K562 (cell line): ENCODE measurements around the gene DHCR7. TPM values are rescaled to one million over a fixed set of nuclear protein-coding genes. Genes with fewer than 3 reads are reported as not detected.

ENCODE experiments used
- ATAC-seq: fragments of 200-7000 bp; cut with Tn5 transposase; 3 replicates; pipeline ENCODE4 v1.9.1; 2020; ENCODE audit warnings: moderate library complexity
- BruUV-seq: library from RNA; stranded (reverse); fragments of 400-500 nt; replicated peaks from 2 replicates; lab custom pipeline; 2021; lab: Mats Ljungman, UMichigan
- CTCF ChIA-PET: fragments of 300-600 bp; formaldehyde crosslinking; extraction: SDS; loops from one replicate; lab custom pipeline; 2021; ENCODE audit warnings: low intra/inter-chr PET ratio; lab: Yijun Ruan, JAX
- POLR2A ChIA-PET: fragments of 300-600, 350-650 bp; sonication (Branson Sonifier 250); formaldehyde crosslinking; extraction: SDS; loops from one replicate; lab custom pipeline; 2021; ENCODE audit warnings: antibody characterized with exemption, inconsistent platforms; lab: Yijun Ruan, JAX
- DNase-seq, 4 experiments: peaks; one replicate each; pipeline versions ENCODE4 v3.0.0 to v3.0.0-alpha.2; 2011 to 2018; ENCODE audit warnings: low spot score in 3 of 4, mixed read lengths in 3 of 4; ENCODE audit errors: extremely low read depth in 1 of 4
- FAIRE-seq: peaks from 2 replicates; lab custom pipeline; 2011; peaks lifted over from hg19 to GRCh38; lab: Jason Lieb, UNC
- H2AFZ ChIP-seq: 2 replicates; pipeline ENCODE4 v1.6.0; 2011; ENCODE audit warnings: low read depth, low read length, control low read depth, inconsistent platforms
- H3K27ac ChIP-seq: fragments of 200-600 bp; 3 replicates; pipeline ENCODE4 v1.8.0; 2011; ENCODE audit warnings: low read depth, mild to moderate bottlenecking, control low read depth, inconsistent platforms, low read length, moderate library complexity, mixed read lengths; ENCODE audit errors: extremely low read depth
- H3K27me3 ChIP-seq, 2 experiments: fragments of 300-600 bp in 1 of 2; 2 replicates in 1 of 2; 3 replicates in 1 of 2; pipeline versions ENCODE4 v1.6.0 to v1.8.0; 2011; ENCODE audit warnings: inconsistent platforms in 2 of 2, low read length in 2 of 2, mild to moderate bottlenecking in 1 of 2, mixed read lengths in 1 of 2, moderate library complexity in 1 of 2; ENCODE audit not compliant: control insufficient read depth in 2 of 2, insufficient read depth in 2 of 2
- H3K36me3 ChIP-seq: fragments of 300-600 bp; 3 replicates; pipeline ENCODE4 v1.8.0; 2011; ENCODE audit warnings: mild to moderate bottlenecking, low read length, inconsistent platforms; ENCODE audit not compliant: control insufficient read depth, insufficient read depth
- H3K4me1 ChIP-seq, 2 experiments: fragments of 200-600 bp in 1 of 2; replicated peaks in 1 of 2; 2 replicates in 1 of 2; 3 replicates in 1 of 2; pipeline versions ENCODE4 v1.5.1 to v1.8.0; 2011; ENCODE audit warnings: inconsistent platforms in 2 of 2, low read length in 2 of 2, mild to moderate bottlenecking in 1 of 2, mixed read lengths in 1 of 2, moderate library complexity in 1 of 2; ENCODE audit not compliant: control insufficient read depth in 2 of 2, insufficient read depth in 2 of 2
- H3K4me2 ChIP-seq: 2 replicates; pipeline ENCODE4 v1.6.1; 2011; ENCODE audit warnings: low read length, control low read depth, inconsistent platforms, mixed read lengths; ENCODE audit not compliant: insufficient read depth
- H3K4me3 ChIP-seq: fragments of 200-600 bp; sonication (generic), shearing (Covaris generic); 2 replicates; pipeline ENCODE4 v1.5.1; 2016; ENCODE audit warnings: control low read depth, inconsistent platforms
- H3K79me2 ChIP-seq: fragments of 200-600 bp; 3 replicates; pipeline ENCODE4 v1.8.0; 2011; ENCODE audit warnings: low read length, inconsistent platforms; ENCODE audit not compliant: control insufficient read depth, insufficient read depth
- H3K9ac ChIP-seq, 2 experiments: 2 replicates each; pipeline versions ENCODE4 v1.6.0 to v1.6.1; 2011; ENCODE audit warnings: low read depth in 2 of 2, low read length in 2 of 2, control low read depth in 1 of 2, inconsistent platforms in 1 of 2, mild to moderate bottlenecking in 1 of 2, mixed read lengths in 1 of 2; ENCODE audit not compliant: insufficient read depth in 1 of 2
- H3K9me1 ChIP-seq: one replicate; pipeline ENCODE4 v1.6.0; 2011; ENCODE audit warnings: inconsistent platforms, mild to moderate bottlenecking, low read length, moderate library complexity; ENCODE audit not compliant: control insufficient read depth, insufficient read depth
- H3K9me3 ChIP-seq: replicated peaks from 2 replicates; pipeline ENCODE4 v1.5.1; 2011; ENCODE audit warnings: low read depth, low read length, inconsistent platforms; ENCODE audit not compliant: control insufficient read depth, insufficient read depth
- H4K20me1 ChIP-seq: replicated peaks from 2 replicates; pipeline ENCODE4 v1.6.1; 2011; ENCODE audit warnings: low read length, inconsistent platforms, mixed read lengths; ENCODE audit not compliant: control insufficient read depth, insufficient read depth
- CHD1 ChIP-seq: fragments of 200-600 bp; sonication (generic); IDR thresholded peaks from one replicate; pipeline ENCODE4 v1.6.1; 2012; ENCODE audit warnings: mild to moderate bottlenecking, moderate library complexity, low read length, inconsistent platforms
- EP300 ChIP-seq: IDR thresholded peaks from 2 replicates; pipeline ENCODE4 v1.6.1; 2012; ENCODE audit warnings: low read length, improper control_type of control experiment
- HLTF ChIP-seq: fragments of 450-650 bp; IDR thresholded peaks from 2 replicates; pipeline ENCODE4 v1.6.1; 2016
- LEF1 ChIP-seq: fragments of 450-650 bp; IDR thresholded peaks from 2 replicates; pipeline ENCODE4 v1.6.1; 2016; ENCODE audit warnings: mild to moderate bottlenecking
- PHTF2 ChIP-seq: fragments of 250-450 bp; sonication (Bioruptor Pico); IDR thresholded peaks from 2 replicates; pipeline ENCODE4 v1.5.0; 2021; ENCODE audit warnings: mild to moderate bottlenecking
- SIX5 ChIP-seq, 2 experiments: IDR thresholded peaks; 2 replicates each; pipeline ENCODE4 v1.6.1; 2011; ENCODE audit warnings: low read length in 2 of 2, borderline replicate concordance in 1 of 2, low read depth in 1 of 2, mild to moderate bottlenecking in 1 of 2, moderate library complexity in 1 of 2; ENCODE audit not compliant: insufficient read depth in 1 of 2
- STAT6 ChIP-seq: sonication (generic); formaldehyde crosslinking; IDR thresholded peaks from 2 replicates; pipeline ENCODE4 v1.8.1; 2023; ENCODE audit warnings: mild to moderate bottlenecking, missing genetic modification reagents
- ZKSCAN1 ChIP-seq: fragments of 150-350 bp; IDR thresholded peaks from 2 replicates; pipeline ENCODE4 v1.6.1; 2016; ENCODE audit warnings: low read depth, low read length
- WGBS: fragments of 100-300 bp; shearing (Covaris generic); methylation state at CpG from one replicate; pipeline ENCODE4 v1.1.6; 2016; ENCODE audit warnings: low coverage, mixed read lengths; ENCODE audit not compliant: insufficient coverage; ENCODE audit errors: missing lambda C conversion rate; 5-methylcytosine and 5-hydroxymethylcytosine counted together
- in situ Hi-C: fragments of 300-500 bp; cut with MboI; formaldehyde crosslinking; loops from 4 replicates; pipeline ENCODE4 v1.15.0; 2018; ENCODE audit warnings: inconsistent platforms, mixed read lengths
- intact Hi-C: fragments of 100-400 bp; cut with micrococcal nuclease; formaldehyde crosslinking; loops from 2 replicates; pipeline ENCODE4 v1.14.2; 2022
- polyA plus RNA-seq, 8 experiments: library from polyadenylated mRNA; depleted of rRNA in 4 of 8; stranded (reverse) in 5 of 8; unstranded in 3 of 8; fragments of >200 nt; fragmentation: Nextera tagmentation in 2 of 8; fragmentation: Illumina TruSeq in 1 of 8; extraction: Ambion mirVana in 2 of 8; extraction: Trizol in 1 of 8; gene quantifications; 2 replicates each; pipeline versions ENCODE4 v1.2.1 to v1.2.3, GENCODE V29; 2011 to 2014; ENCODE audit warnings: inconsistent platforms in 1 of 8, missing spikeins in 1 of 8
- total RNA-seq, 7 experiments: library from RNA; depleted of rRNA in 6 of 7; stranded (reverse); fragments of >200 nt in 6 of 7; fragmentation: Illumina TruSeq in 2 of 7; extraction: Trizol in 2 of 7; gene quantifications; 2 replicates each; pipeline versions ENCODE4 v1.2.1 to v1.2.3, GENCODE V29; 2011 to 2021; ENCODE audit warnings: low replicate concordance in 1 of 7
- TF ChIP-seq, protein P1 (sequence below): fragments of 450-650 bp; IDR thresholded peaks from 2 replicates; pipeline ENCODE4 v1.6.1; 2016; ENCODE audit warnings: antibody characterized with exemption
- TF ChIP-seq, protein P2 (sequence below): fragments of 450-650 bp; IDR thresholded peaks from 2 replicates; pipeline ENCODE4 v1.6.1; 2016; ENCODE audit warnings: low read depth

DHCR7 gene
- total and polyA plus RNA-seq, 9 of the 15 experiments (the other 6 are each of a cell fraction or from before 2014, with no cell fraction given) = 8.4 to 192 (median 82.4) TPM

- in situ Hi-C loops = no loop called here
- ATAC-seq = no peak
- no peak for TF ChIP-seq LEF1
- no peak for TF ChIP-seq ZKSCAN1
- TF ChIP-seq, protein P1, sequence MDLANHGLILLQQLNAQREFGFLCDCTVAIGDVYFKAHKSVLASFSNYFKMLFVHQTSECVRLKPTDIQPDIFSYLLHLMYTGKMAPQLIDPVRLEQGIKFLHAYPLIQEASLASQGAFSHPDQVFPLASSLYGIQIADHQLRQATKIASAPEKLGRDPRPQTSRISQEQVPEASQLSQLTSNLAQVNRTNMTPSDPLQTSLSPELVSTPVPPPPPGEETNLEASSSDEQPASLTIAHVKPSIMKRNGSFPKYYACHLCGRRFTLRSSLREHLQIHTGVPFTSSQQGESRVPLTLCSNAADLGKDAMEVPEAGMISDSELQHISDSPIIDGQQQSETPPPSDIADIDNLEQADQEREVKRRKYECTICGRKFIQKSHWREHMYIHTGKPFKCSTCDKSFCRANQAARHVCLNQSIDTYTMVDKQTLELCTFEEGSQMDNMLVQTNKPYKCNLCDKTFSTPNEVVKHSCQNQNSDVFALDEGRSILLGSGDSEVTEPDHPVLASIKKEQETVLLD = no peak
- TF ChIP-seq, protein P2, sequence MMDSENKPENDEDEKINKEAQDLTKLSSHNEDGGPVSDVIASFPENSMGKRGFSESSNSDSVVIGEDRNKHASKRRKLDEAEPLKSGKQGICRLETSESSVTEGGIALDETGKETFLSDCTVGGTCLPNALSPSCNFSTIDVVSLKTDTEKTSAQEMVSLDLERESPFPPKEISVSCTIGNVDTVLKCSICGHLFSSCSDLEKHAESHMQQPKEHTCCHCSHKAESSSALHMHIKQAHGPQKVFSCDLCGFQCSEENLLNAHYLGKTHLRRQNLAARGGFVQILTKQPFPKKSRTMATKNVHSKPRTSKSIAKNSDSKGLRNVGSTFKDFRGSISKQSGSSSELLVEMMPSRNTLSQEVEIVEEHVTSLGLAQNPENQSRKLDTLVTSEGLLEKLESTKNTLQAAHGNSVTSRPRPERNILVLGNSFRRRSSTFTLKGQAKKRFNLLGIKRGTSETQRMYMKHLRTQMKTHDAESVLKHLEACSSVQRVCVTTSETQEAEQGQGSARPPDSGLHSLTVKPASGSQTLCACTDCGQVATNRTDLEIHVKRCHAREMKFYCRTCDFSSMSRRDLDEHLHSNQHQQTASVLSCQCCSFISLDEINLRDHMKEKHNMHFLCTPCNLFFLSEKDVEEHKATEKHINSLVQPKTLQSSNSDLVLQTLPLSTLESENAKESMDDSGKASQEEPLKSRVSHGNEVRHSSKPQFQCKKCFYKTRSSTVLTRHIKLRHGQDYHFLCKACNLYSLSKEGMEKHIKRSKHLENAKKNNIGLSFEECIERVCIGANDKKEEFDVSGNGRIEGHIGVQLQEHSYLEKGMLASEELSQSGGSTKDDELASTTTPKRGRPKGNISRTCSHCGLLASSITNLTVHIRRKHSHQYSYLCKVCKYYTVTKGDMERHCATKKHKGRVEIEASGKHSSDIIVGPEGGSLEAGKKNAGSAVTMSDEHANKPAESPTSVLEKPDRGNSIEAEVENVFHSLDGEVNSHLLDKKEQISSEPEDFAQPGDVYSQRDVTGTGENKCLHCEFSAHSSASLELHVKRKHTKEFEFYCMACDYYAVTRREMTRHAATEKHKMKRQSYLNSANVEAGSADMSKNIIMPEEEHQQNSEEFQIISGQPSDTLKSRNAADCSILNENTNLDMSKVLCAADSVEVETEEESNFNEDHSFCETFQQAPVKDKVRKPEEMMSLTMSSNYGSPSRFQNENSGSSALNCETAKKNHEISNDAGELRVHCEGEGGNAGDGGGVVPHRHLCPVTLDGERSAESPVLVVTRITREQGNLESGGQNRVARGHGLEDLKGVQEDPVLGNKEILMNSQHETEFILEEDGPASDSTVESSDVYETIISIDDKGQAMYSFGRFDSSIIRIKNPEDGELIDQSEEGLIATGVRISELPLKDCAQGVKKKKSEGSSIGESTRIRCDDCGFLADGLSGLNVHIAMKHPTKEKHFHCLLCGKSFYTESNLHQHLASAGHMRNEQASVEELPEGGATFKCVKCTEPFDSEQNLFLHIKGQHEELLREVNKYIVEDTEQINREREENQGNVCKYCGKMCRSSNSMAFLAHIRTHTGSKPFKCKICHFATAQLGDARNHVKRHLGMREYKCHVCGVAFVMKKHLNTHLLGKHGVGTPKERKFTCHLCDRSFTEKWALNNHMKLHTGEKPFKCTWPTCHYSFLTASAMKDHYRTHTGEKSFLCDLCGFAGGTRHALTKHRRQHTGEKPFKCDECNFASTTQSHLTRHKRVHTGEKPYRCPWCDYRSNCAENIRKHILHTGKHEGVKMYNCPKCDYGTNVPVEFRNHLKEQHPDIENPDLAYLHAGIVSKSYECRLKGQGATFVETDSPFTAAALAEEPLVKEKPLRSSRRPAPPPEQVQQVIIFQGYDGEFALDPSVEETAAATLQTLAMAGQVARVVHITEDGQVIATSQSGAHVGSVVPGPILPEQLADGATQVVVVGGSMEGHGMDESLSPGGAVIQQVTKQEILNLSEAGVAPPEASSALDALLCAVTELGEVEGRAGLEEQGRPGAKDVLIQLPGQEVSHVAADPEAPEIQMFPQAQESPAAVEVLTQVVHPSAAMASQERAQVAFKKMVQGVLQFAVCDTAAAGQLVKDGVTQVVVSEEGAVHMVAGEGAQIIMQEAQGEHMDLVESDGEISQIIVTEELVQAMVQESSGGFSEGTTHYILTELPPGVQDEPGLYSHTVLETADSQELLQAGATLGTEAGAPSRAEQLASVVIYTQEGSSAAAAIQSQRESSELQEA = no peak
- TF ChIP-seq CHD1 = no peak
- no peak for TF ChIP-seq STAT6 (CRISPR knock-in tag)
- TF ChIP-seq EP300 = no peak
- TF ChIP-seq HLTF = no peak
- TF ChIP-seq SIX5 (IDR thresholded peaks at IDR 0.05; ENCODE audit: borderline replicate concordance in 1 of 2, insufficient read depth in 1 of 2, low read depth in 1 of 2, low read length in 2 of 2) = no peak
- TF ChIP-seq PHTF2 = no peak
These were observed 18.2 kb upstream of the DHCR7 start for GRCh38 chr11:71466358-71466757.

More at GRCh38 chr11:71466358-71466757, 18.2 kb upstream of the DHCR7 start:
- ChIA-PET POLR2A (no interaction called here), CTCF (no interaction called here)
- H3K79me2 ChIP-seq = no peaks in the 10 kb centered on the region
- no TSS peak for BruUV-seq
- no peaks in the 10 kb centered on the region for H3K9me3 ChIP-seq
- 88% methylated on average over 8 of the region's 9 CpGs for WGBS
- no peaks in the 10 kb centered on the region for H3K9me1 ChIP-seq
- DNase-seq = no peak
- H3K9ac ChIP-seq = no peak overlapping the region
- H3K27ac ChIP-seq = no peak overlapping the region
- intact Hi-C loops = no loop called here
- H3K4me2 ChIP-seq = no peak overlapping the region
- H3K36me3 ChIP-seq = peaks cover 31% of the 10 kb centered on the region; the same call in 2 of the 3 replicates
- no peak for FAIRE-seq
- H3K4me3 ChIP-seq = no peak overlapping the region
- H3K4me1 ChIP-seq = no peaks in the 10 kb centered on the region
- H4K20me1 ChIP-seq = no peaks in the 10 kb centered on the region
- H3K27me3 ChIP-seq = no peaks in the 10 kb centered on the region
- no peak overlapping the region for H2AFZ ChIP-seq
